IMR-90 (cell line): ENCODE data around the gene MSI1. TPM values are rescaled to one million over a fixed set of nuclear protein-coding genes. Genes with fewer than 3 reads are reported as not detected.

Experiments
- ATAC-seq: fragments of 200-7000 bp; cut with Tn5 transposase; 2 replicates; pipeline ENCODE4 v1.9.1; 2020; ENCODE audit warnings: low read depth, mild to moderate bottlenecking, moderate library complexity
- Bru-seq: library from RNA; stranded (reverse); fragments of 400-500 nt; gene quantifications from one replicate; lab custom pipeline; 2021; lab: Mats Ljungman, UMichigan
- BruChase-seq, 2 experiments: library from RNA; stranded (reverse); fragments of 400-500 nt; gene quantifications; one replicate each; lab custom pipeline; 2021; lab: Mats Ljungman, UMichigan
- BruUV-seq: library from RNA; stranded (reverse); fragments of 400-500 nt; replicated peaks from 2 replicates; lab custom pipeline; 2021; lab: Mats Ljungman, UMichigan
- CTCF ChIA-PET: fragments of 300-600 bp; formaldehyde crosslinking; extraction: SDS; loops from one replicate; lab custom pipeline; 2021; ENCODE audit warnings: antibody characterized with exemption; lab: Yijun Ruan, JAX
- POLR2A ChIA-PET: fragments of 300-600 bp; sonication (Branson Sonifier 250); formaldehyde crosslinking; loops from one replicate; lab custom pipeline; 2022; ENCODE audit warnings: antibody characterized with exemption; ENCODE audit not compliant: unreplicated experiment; lab: Charles Lee
- DNase-seq: peaks from one replicate; pipeline ENCODE4 v3.0.0; 2013
- H2AFZ ChIP-seq: replicated peaks from 2 replicates; pipeline ENCODE3; 2013; ENCODE audit warnings: low read length, mild to moderate bottlenecking; ENCODE audit not compliant: poor library complexity
- H2AK5ac ChIP-seq: 2 replicates; pipeline ENCODE4 v1.6.1; 2013; ENCODE audit warnings: low read depth, low read length, inconsistent platforms
- H2AK9ac ChIP-seq: replicated peaks from 2 replicates; pipeline ENCODE3; 2013; ENCODE audit warnings: mild to moderate bottlenecking, low read depth, low read length, moderate library complexity; ENCODE audit not compliant: poor library complexity
- H2BK120ac ChIP-seq: 2 replicates; pipeline ENCODE4 v1.6.1; 2013; ENCODE audit warnings: low read depth, low read length, inconsistent platforms
- H2BK15ac ChIP-seq: 3 replicates; pipeline ENCODE4 v1.6.1; 2013; ENCODE audit warnings: low read depth, low read length, inconsistent platforms
- H2BK20ac ChIP-seq: 2 replicates; pipeline ENCODE4 v1.6.1; 2013; ENCODE audit warnings: low read depth, mild to moderate bottlenecking, inconsistent platforms, low read length, moderate library complexity
- H2BK5ac ChIP-seq: 2 replicates; pipeline ENCODE4 v1.6.1; 2013; ENCODE audit warnings: mild to moderate bottlenecking, low read depth, low read length, inconsistent platforms; ENCODE audit not compliant: poor library complexity, severe bottlenecking
- H3K14ac ChIP-seq: replicated peaks from 2 replicates; pipeline ENCODE4 v1.6.1; 2013; ENCODE audit warnings: low read depth, low read length, inconsistent platforms
- H3K18ac ChIP-seq: 2 replicates; pipeline ENCODE4 v1.6.1; 2013; ENCODE audit warnings: low read depth, low read length, control low read depth
- H3K23ac ChIP-seq: 2 replicates; pipeline ENCODE4 v1.6.1; 2013; ENCODE audit warnings: low read depth, low read length, inconsistent platforms
- H3K27ac ChIP-seq: 2 replicates; pipeline ENCODE4 v1.5.1; 2013; ENCODE audit warnings: mild to moderate bottlenecking, control low read depth, low read length; ENCODE audit not compliant: insufficient read depth
- H3K27me3 ChIP-seq: 2 replicates; pipeline ENCODE4 v1.6.1; 2013; ENCODE audit warnings: low read length; ENCODE audit not compliant: control insufficient read depth, insufficient read depth
- H3K36me3 ChIP-seq: 2 replicates; pipeline ENCODE4 v1.6.1; 2013; ENCODE audit warnings: low read length, mixed read lengths; ENCODE audit not compliant: control insufficient read depth, insufficient read depth
- H3K4ac ChIP-seq: 2 replicates; pipeline ENCODE4 v1.6.1; 2013; ENCODE audit warnings: low read depth, low read length, inconsistent platforms
- H3K4me1 ChIP-seq: 2 replicates; pipeline ENCODE4 v1.6.1; 2013; ENCODE audit warnings: low read length, mixed read lengths; ENCODE audit not compliant: control insufficient read depth, insufficient read depth
- H3K4me2 ChIP-seq: 2 replicates; pipeline ENCODE4 v1.6.1; 2013; ENCODE audit warnings: low read depth, mild to moderate bottlenecking, control low read depth, low read length, moderate library complexity
- H3K4me3 ChIP-seq: 2 replicates; pipeline ENCODE4 v1.5.1; 2013; ENCODE audit warnings: low read depth, mild to moderate bottlenecking, control low read depth, low read length, moderate library complexity; ENCODE audit not compliant: insufficient read depth
- H3K56ac ChIP-seq: 2 replicates; pipeline ENCODE4 v1.6.1; 2013; ENCODE audit warnings: low read length, inconsistent platforms; ENCODE audit not compliant: insufficient read depth; ENCODE audit errors: extremely low read depth
- H3K79me1 ChIP-seq, 2 experiments: 2 replicates each; pipeline ENCODE4 v1.6.1; 2013; ENCODE audit warnings: low read length in 2 of 2, inconsistent platforms in 1 of 2, low read depth in 1 of 2
- H3K9ac ChIP-seq: 2 replicates; pipeline ENCODE4 v1.6.1; 2013; ENCODE audit warnings: low read depth, low read length, control low read depth
- H3K9me1 ChIP-seq: 2 replicates; pipeline ENCODE4 v1.6.1; 2013; ENCODE audit warnings: low read length, inconsistent platforms; ENCODE audit not compliant: insufficient read depth
- H3K9me3 ChIP-seq: 2 replicates; pipeline ENCODE4 v1.6.1; 2013; ENCODE audit warnings: low read length; ENCODE audit not compliant: control insufficient read depth, insufficient read depth
- H4K20me1 ChIP-seq: 2 replicates; pipeline ENCODE4 v1.6.1; 2013; ENCODE audit warnings: low read length, inconsistent platforms; ENCODE audit not compliant: insufficient read depth
- H4K5ac ChIP-seq: 2 replicates; pipeline ENCODE4 v1.6.1; 2013; ENCODE audit warnings: mild to moderate bottlenecking, low read depth, low read length, control low read depth
- H4K8ac ChIP-seq, 2 experiments: 2 replicates each; pipeline ENCODE4 v1.6.1; 2013; ENCODE audit warnings: low read depth in 2 of 2, low read length in 2 of 2, control low read depth in 1 of 2, inconsistent platforms in 1 of 2
- H4K91ac ChIP-seq: 2 replicates; pipeline ENCODE4 v1.6.1; 2013; ENCODE audit warnings: low read depth, low read length, inconsistent platforms; ENCODE audit not compliant: insufficient read depth
- MAFK ChIP-seq: IDR thresholded peaks from 2 replicates; pipeline ENCODE4 v1.6.1; 2012; ENCODE audit warnings: low read depth, low read length, improper control_type of control experiment
- RCOR1 ChIP-seq: IDR thresholded peaks from 2 replicates; pipeline ENCODE4 v1.6.1; 2012; ENCODE audit warnings: mild to moderate bottlenecking, low read length, improper control_type of control experiment; ENCODE audit not compliant: insufficient replicate concordance
- RFX5 ChIP-seq: IDR thresholded peaks from 2 replicates; pipeline ENCODE4 v1.8.0; 2012; ENCODE audit warnings: low read depth, mild to moderate bottlenecking, low read length, moderate library complexity
- SMC3 ChIP-seq: fragments of 150-350 bp; IDR thresholded peaks from 2 replicates; pipeline ENCODE4 v1.6.1; 2016; ENCODE audit warnings: low read depth, mild to moderate bottlenecking, antibody characterized with exemption, low read length, moderate library complexity
- WGBS, 2 experiments: methylation state at CpG; one replicate each; pipeline versions ENCODE4 v1.1.5 to v1.1.7; 2013; ENCODE audit warnings: missing lambda C conversion rate in 2 of 2; ENCODE audit not compliant: insufficient read length in 1 of 2; ENCODE audit errors: extremely low coverage in 2 of 2; 5-methylcytosine and 5-hydroxymethylcytosine counted together
- dilution Hi-C: fragments of 300-500 bp; cut with HindIII; formaldehyde crosslinking; loops from one replicate; pipeline ENCODE4 v1.14.3; 2018; ENCODE audit warnings: low sequenced_read_pairs; ENCODE audit not compliant: unreplicated experiment
- in situ Hi-C: fragments of 300-500 bp; cut with MboI; formaldehyde crosslinking; loops from 3 replicates; pipeline ENCODE4 v1.14.3; 2019; ENCODE audit warnings: low sequenced_read_pairs, inconsistent platforms, mixed read lengths
- intact Hi-C: fragments of 100-400 bp; cut with micrococcal nuclease; formaldehyde crosslinking; loops from 2 replicates; pipeline ENCODE4 v1.10.0; 2022
- long read RNA-seq: library from polyadenylated mRNA; unstranded; transcript quantifications from one replicate; pipeline ENCODE4 v2.0.0, GENCODE V29; 2021; ENCODE audit not compliant: unreplicated experiment
- polyA plus RNA-seq, 3 experiments: library from polyadenylated mRNA; depleted of rRNA; stranded (reverse); fragments of >200 nt; gene quantifications; 2 replicates each; pipeline ENCODE4 v1.2.3, GENCODE V29; 2012; ENCODE audit warnings: low replicate concordance in 1 of 3
- total RNA-seq: library from RNA; depleted of rRNA; stranded (reverse); fragments of >200 nt; gene quantifications from 2 replicates; pipeline ENCODE4 v1.2.3, GENCODE V29; 2012; rRNA removed

MSI1 gene
- total RNA-seq, result not detected in 2 replicates
- polyA plus RNA-seq (2012; rRNA removed), result not detected in 2 replicates
- not detected in 2 replicates for polyA plus RNA-seq (2012; cell fraction: cytosol; rRNA removed)
- not detected in 2 replicates for polyA plus RNA-seq (2012; cell fraction: nucleus; rRNA removed; ENCODE audit: low replicate concordance)
- Bru-seq, nascent RNA, result percentile 4 among the genes with signal in this experiment
- percentile 9 among the genes with signal in this experiment for BruChase-seq, experiment 1, labeled RNA remaining after a 6-hour chase
- BruChase-seq, experiment 2, labeled RNA remaining after a 2-hour chase, result percentile 3 among the genes with signal in this experiment
- long read RNA-seq, result 0 reads

DNA sequence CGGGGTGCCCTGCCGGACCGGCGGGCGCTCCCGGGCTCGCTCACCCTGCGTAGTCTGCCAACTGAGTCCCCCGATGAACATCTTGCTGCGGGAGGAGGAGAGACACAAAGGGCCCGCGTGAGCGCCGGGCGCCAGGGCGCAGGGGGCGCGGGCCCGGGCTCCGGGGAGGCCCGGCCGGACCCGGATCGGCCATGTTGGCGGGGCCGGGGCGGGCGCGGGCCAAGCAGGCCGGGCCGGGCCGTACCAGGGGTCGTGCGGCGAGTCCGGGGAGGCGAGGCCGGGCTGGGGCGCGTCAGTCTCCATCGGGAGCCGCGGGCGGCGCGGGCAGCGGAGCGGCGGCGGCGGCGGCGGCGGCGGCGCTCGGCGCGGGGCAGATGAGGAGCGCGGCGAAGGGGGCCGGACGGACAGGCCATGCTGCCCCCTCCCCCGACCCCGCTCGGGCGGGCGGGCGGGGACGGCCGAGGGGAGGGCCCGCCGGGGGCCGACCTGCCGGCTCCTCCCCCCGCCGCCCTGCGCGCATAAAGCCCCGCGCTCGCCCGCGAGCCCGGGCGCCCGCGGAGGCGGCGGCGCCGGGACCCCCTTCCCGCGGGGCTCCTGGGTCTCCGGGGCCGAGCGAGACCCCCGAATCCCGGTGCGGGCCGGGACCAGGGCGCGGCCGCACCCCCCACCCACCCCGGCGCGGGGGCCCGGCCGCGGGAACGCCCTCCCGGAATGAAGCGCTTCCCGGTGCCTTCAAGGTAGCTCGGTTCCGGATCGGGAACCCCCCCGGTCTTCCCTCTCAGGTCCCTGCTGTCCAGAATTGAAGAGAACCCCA, at the start of gene MSI1:
Gene MSI1 (minus strand): TSS at position 376 of the 814 bp plus-strand sequence. CDS start 73 bp downstream, at position 303.
- H2AK9ac ChIP-seq, result no peak within 1 kb of the TSS
- in situ Hi-C loops, result no loop called here
- POLR2A ChIA-PET, result no interaction called here
- H3K79me1 ChIP-seq, result no peaks in the 10 kb centered on the region
- dilution Hi-C loops, result no loop called here
- no peak within 1 kb of the TSS; the same call in 1 of the 2 replicates for H3K4me3 ChIP-seq
- H3K9me1 ChIP-seq, result no peaks in the 10 kb centered on the region
- no peak within 1 kb of the TSS for H2BK5ac ChIP-seq
- ATAC-seq (peak; percentile 59), DNase-seq (no peak)
- TF ChIP-seq SMC3, result no peak
- no peak for TF ChIP-seq RFX5
- TF ChIP-seq RCOR1, result no peak
- TF ChIP-seq MAFK, result no peak
- no peak within 1 kb of the TSS for H3K56ac ChIP-seq
- H3K14ac ChIP-seq, result no peak within 1 kb of the TSS
- no peaks in the 10 kb centered on the region for H3K36me3 ChIP-seq
- no peak within 1 kb of the TSS for H4K5ac ChIP-seq
- H3K18ac ChIP-seq, result no peak within 1 kb of the TSS
- H3K4me1 ChIP-seq, result no peaks in the 10 kb centered on the region
- CTCF ChIA-PET, result no interaction called here
- 0% methylated on average over 18 of the region's 119 CpGs; no CpG with 5 or more reads in 1 of the 2 experiments for WGBS, 2 experiments
- no peak within 1 kb of the TSS for H3K23ac ChIP-seq
- no peak within 1 kb of the TSS for H2BK120ac ChIP-seq
- H2BK15ac ChIP-seq, result no peak within 1 kb of the TSS
- peak within 1 kb of the TSS; percentile 49; the same call in 1 of the 2 replicates for H3K4me2 ChIP-seq
- no peak within 1 kb of the TSS for H2AK5ac ChIP-seq
- BruUV-seq, result no TSS peak
- H4K91ac ChIP-seq, result no peak within 1 kb of the TSS
- peaks cover 86% of the 10 kb centered on the region for H3K27me3 ChIP-seq
- intact Hi-C loops, result no loop called here
- no peaks in the 10 kb centered on the region for H4K20me1 ChIP-seq
- no peaks in the 10 kb centered on the region for H3K9me3 ChIP-seq
- no peak within 1 kb of the TSS for H4K8ac ChIP-seq
- H3K9ac ChIP-seq, result no peak within 1 kb of the TSS
- no peak within 1 kb of the TSS for H3K27ac ChIP-seq
- no peak within 1 kb of the TSS for H2BK20ac ChIP-seq
- no peak within 1 kb of the TSS for H3K4ac ChIP-seq
- no peak within 1 kb of the TSS for H2AFZ ChIP-seq
